C4-2B (cell line): ENCODE measurements around the gene HTR1D.
"Not testable (repeated sequence)": the region's sequence is repeated elsewhere in the genome, so short reads cannot be mapped to it uniquely, and the experiment has no call there.

Experiments
- H3K27ac ChIP-seq: fragments of 450-650 bp; 2 replicates; pipeline ENCODE4 v1.5.1; 2017
- ZFX ChIP-seq: fragments of 450-650 bp; IDR thresholded peaks from 2 replicates; pipeline ENCODE4 v1.6.1; 2017
- TF ChIP-seq, protein P1 (sequence below): fragments of 450-650 bp; conservative IDR thresholded peaks from 2 replicates; pipeline ENCODE4 v1.5.1; 2017; ENCODE audit warnings: mild to moderate bottlenecking

Gene HTR1D

DNA sequence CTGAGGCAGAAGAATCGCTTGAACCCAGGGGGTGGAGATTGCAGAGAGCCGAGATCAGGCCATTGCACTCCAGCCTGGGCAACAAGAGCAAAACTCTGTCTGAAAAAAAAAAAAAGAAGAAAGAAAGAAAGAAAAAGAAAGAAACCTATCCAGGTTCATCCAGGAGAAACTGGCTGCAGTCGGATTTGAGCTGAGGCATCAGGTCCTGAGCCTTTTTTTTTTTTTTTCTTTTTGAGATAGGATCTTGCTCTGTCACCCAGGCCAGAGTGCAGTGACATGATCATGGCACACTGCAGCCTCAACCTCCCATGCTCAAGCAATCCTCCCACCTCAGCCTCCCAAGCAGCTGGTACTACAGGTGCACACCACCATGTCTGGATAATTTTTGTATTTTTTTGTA, 26.1 kb downstream of the HTR1D start:
- no peak overlapping the region for H3K27ac ChIP-seq

DNA sequence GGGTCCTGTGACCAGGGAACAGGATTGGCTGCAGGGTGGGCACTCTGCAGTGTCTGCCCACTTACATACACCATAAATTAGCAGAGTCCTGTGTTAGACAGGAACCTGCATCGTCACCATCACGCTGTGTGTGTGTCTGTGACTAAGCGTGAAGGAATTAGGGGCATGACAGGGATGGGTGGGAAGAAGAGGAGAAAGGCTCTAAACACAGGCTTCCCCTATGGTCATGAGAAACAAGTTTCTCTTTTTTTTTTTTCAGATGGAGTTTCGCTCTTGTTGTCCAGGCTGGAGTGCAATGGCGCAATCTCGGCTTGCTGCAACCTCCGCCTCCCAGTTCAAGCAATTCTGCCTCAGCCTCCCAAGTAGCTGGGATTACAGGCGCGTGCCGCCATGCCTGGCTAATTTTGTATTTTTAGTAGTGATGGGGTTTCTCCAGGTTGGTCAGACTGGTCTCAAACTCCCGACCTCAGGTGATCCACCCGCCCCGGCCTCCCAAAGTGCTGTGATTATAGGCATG, 28.3 kb downstream of the HTR1D start:
- not testable (repeated sequence) for H3K27ac ChIP-seq

More for the DNA sequence above, 26.1 kb downstream of the HTR1D start:
- TF ChIP-seq ZFX: no peak
- TF ChIP-seq, protein P1, sequence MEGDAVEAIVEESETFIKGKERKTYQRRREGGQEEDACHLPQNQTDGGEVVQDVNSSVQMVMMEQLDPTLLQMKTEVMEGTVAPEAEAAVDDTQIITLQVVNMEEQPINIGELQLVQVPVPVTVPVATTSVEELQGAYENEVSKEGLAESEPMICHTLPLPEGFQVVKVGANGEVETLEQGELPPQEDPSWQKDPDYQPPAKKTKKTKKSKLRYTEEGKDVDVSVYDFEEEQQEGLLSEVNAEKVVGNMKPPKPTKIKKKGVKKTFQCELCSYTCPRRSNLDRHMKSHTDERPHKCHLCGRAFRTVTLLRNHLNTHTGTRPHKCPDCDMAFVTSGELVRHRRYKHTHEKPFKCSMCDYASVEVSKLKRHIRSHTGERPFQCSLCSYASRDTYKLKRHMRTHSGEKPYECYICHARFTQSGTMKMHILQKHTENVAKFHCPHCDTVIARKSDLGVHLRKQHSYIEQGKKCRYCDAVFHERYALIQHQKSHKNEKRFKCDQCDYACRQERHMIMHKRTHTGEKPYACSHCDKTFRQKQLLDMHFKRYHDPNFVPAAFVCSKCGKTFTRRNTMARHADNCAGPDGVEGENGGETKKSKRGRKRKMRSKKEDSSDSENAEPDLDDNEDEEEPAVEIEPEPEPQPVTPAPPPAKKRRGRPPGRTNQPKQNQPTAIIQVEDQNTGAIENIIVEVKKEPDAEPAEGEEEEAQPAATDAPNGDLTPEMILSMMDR: no peak

GRCh38 chr1:23188434-23188884, 28.8 kb downstream of the HTR1D start:
- TF ChIP-seq, protein P1: no peak
- TF ChIP-seq ZFX: no peak
- H3K27ac ChIP-seq: no peak overlapping the region

DNA sequence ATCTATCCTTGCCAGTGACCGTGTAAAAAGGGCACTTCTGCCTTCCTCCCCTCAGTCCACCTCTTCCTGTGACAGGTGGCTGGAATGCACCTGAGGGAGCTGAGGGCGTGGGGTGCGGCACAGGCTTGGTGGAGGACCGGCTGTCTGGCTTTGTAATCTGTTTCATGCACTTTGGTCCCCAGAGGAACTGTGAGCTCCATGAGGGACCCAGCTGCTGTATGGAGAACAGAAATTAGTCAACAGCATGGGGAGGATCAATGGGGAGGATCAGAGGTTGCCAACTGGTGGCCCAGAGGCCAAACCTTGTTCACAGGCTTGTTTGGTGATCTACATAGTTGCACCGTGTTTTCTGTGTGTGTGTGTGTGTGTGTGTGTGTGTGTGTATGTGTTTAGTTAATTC, 29.7 kb downstream of the HTR1D start:
- TF ChIP-seq ZFX: no peak
- TF ChIP-seq, protein P1: no peak
- H3K27ac ChIP-seq: no peak overlapping the region

- TF ChIP-seq, protein P1: no peak
- no peak for TF ChIP-seq ZFX
These were observed 31.9 kb downstream of the HTR1D start for GRCh38 chr1:23185381-23185780.

GRCh38 chr1:23184212-23184934, 32.9 kb downstream of the HTR1D start:
- no peak overlapping the region for H3K27ac ChIP-seq
- TF ChIP-seq, protein P1: peak; percentile 62
- TF ChIP-seq ZFX: no peak

More at GRCh38 chr1:23185381-23185780, 31.9 kb downstream of the HTR1D start:
- H3K27ac ChIP-seq: no peak overlapping the region

- no peak for TF ChIP-seq ZFX
- TF ChIP-seq, protein P1: no peak
- H3K27ac ChIP-seq: no peak overlapping the region
These were observed 37.4 kb downstream of the HTR1D start for GRCh38 chr1:23179862-23180261.

- H3K27ac ChIP-seq: no peak overlapping the region
- TF ChIP-seq ZFX: no peak
- TF ChIP-seq, protein P1: peak; percentile 26; the same call in 1 of the 2 replicates
These were observed 38.4 kb downstream of the HTR1D start for GRCh38 chr1:23178950-23179349.
